OCI-LY7 (cell line): ENCODE data around the gene TBC1D9B. TPM values are rescaled to one million over a fixed set of nuclear protein-coding genes. Genes with fewer than 3 reads are reported as not detected.

ENCODE experiments used
- Bru-seq: library from RNA; stranded (reverse); fragments of 400-500 nt; gene quantifications from one replicate; lab custom pipeline; 2021; lab: Mats Ljungman, UMichigan
- BruChase-seq, 2 experiments: library from RNA; stranded (reverse); fragments of 400-500 nt; gene quantifications; one replicate each; lab custom pipeline; 2021; lab: Mats Ljungman, UMichigan
- BruUV-seq: library from RNA; stranded (reverse); fragments of 400-500 nt; replicated peaks from 2 replicates; lab custom pipeline; 2021; lab: Mats Ljungman, UMichigan
- CTCF ChIA-PET: fragments of 300-600 bp; sonication (Branson Sonifier 250); formaldehyde crosslinking; loops from one replicate; lab custom pipeline; 2022; ENCODE audit warnings: antibody characterized with exemption; ENCODE audit not compliant: unreplicated experiment; lab: Charles Lee
- POLR2A ChIA-PET: fragments of 300-600 bp; sonication (Branson Sonifier 250); formaldehyde crosslinking; loops from one replicate; lab custom pipeline; 2022; ENCODE audit warnings: antibody characterized with exemption; lab: Charles Lee
- DNase-seq: peaks from one replicate; pipeline ENCODE4 v3.0.0-alpha.2; 2015; ENCODE audit warnings: low spot score
- H2AFZ ChIP-seq: fragments of 200-600 bp; sonication (generic), shearing (Covaris generic); 2 replicates; pipeline ENCODE4 v1.6.1; 2014; ENCODE audit warnings: mild to moderate bottlenecking, antibody characterized with exemption, low read length, moderate library complexity
- H3K27ac ChIP-seq: fragments of 200-600 bp; sonication (generic); 2 replicates; pipeline ENCODE4 v1.5.1; 2014; ENCODE audit warnings: mixed run types, low read depth, mild to moderate bottlenecking, moderate library complexity, low read length, inconsistent platforms; ENCODE audit not compliant: poor library complexity, severe bottlenecking
- H3K36me3 ChIP-seq: fragments of 200-600 bp; sonication (generic); 2 replicates; pipeline ENCODE4 v1.6.1; 2014; ENCODE audit warnings: mild to moderate bottlenecking, antibody characterized with exemption, low read length, moderate library complexity, mixed read lengths; ENCODE audit not compliant: insufficient read depth
- H3K4me1 ChIP-seq: fragments of 200-600 bp; sonication (generic); 2 replicates; pipeline ENCODE4 v1.5.1; 2014; ENCODE audit warnings: mild to moderate bottlenecking, low read length; ENCODE audit not compliant: insufficient read depth, poor library complexity, severe bottlenecking
- H3K4me2 ChIP-seq: fragments of 200-600 bp; sonication (generic); 2 replicates; pipeline ENCODE4 v1.6.1; 2014; ENCODE audit warnings: mild to moderate bottlenecking, low read length
- H3K4me3 ChIP-seq: fragments of 200-600 bp; sonication (generic); 2 replicates; pipeline ENCODE4 v1.5.1; 2014; ENCODE audit warnings: mild to moderate bottlenecking, low read depth, low read length; ENCODE audit not compliant: poor library complexity, severe bottlenecking
- H3K79me2 ChIP-seq: fragments of 200-600 bp; sonication (generic); 2 replicates; pipeline ENCODE4 v1.6.1; 2016; ENCODE audit warnings: low read depth, mild to moderate bottlenecking, low read length, moderate library complexity, mixed read lengths; ENCODE audit not compliant: insufficient read depth
- H3K9me2 ChIP-seq: fragments of 200-600 bp; sonication (generic); 2 replicates; pipeline ENCODE4 v1.6.1; 2016; ENCODE audit warnings: mild to moderate bottlenecking, low read length, mixed read lengths; ENCODE audit not compliant: insufficient read depth
- H3K9me3 ChIP-seq: fragments of 200-600 bp; sonication (generic); 2 replicates; pipeline ENCODE4 v1.6.1; 2014; ENCODE audit warnings: mild to moderate bottlenecking, mixed run types, low read length, mixed read lengths
- H4K20me1 ChIP-seq: fragments of 200-600 bp; sonication (generic); 2 replicates; pipeline ENCODE4 v1.6.1; 2014; ENCODE audit warnings: mild to moderate bottlenecking, antibody characterized with exemption, low read length, moderate library complexity, mixed read lengths; ENCODE audit not compliant: insufficient read depth
- CTCF ChIP-seq: fragments of 200-600 bp; sonication (generic); conservative IDR thresholded peaks from 2 replicates; pipeline ENCODE4 v1.5.1; 2014; ENCODE audit warnings: mild to moderate bottlenecking, antibody characterized with exemption, low read length, moderate library complexity, mixed read lengths
- EZH2phosphoT487 ChIP-seq: fragments of 200-600 bp; sonication (generic); IDR thresholded peaks from 2 replicates; pipeline ENCODE4 v1.6.1; 2018; ENCODE audit warnings: low read depth, borderline replicate concordance, mild to moderate bottlenecking, mixed run types, antibody characterized with exemption, low read length, moderate library complexity, mixed read lengths
- intact Hi-C: fragments of 100-400 bp; cut with micrococcal nuclease; formaldehyde crosslinking; loops from one replicate; pipeline ENCODE4 v1.10.0; 2022; ENCODE audit not compliant: unreplicated experiment
- long read RNA-seq: library from polyadenylated mRNA; stranded (forward); transcript quantifications from one replicate; pipeline ENCODE4 v2.0.0, GENCODE V29; 2022
- total RNA-seq, 2 experiments: library from RNA; depleted of rRNA in 1 of 2; stranded (reverse); fragments of >200 nt in 1 of 2; shearing (Covaris generic) in 1 of 2; gene quantifications; 2 replicates each; pipeline ENCODE4 v1.2.3, GENCODE V29; 2014 to 2022

TBC1D9B gene
- total RNA-seq (2014; rRNA removed; shearing (Covaris generic)): 49.4 and 52.2 TPM in 2 replicates
- total RNA-seq (2022): 93.6 and 106 TPM in 2 replicates
- Bru-seq, nascent RNA: percentile 62 among the genes with signal in this experiment
- BruChase-seq, experiment 1, labeled RNA remaining after a 6-hour chase: percentile 75 among the genes with signal in this experiment
- BruChase-seq, experiment 2, labeled RNA remaining after a 2-hour chase: percentile 70 among the genes with signal in this experiment
- long read RNA-seq, full-length matches to known transcripts: 47 of 120 reads
- long read RNA-seq, partial matches to known transcripts: 29 of 120 reads
- long read RNA-seq, other reads (novel, unspliced or antisense): 44 of 120 reads

DNA sequence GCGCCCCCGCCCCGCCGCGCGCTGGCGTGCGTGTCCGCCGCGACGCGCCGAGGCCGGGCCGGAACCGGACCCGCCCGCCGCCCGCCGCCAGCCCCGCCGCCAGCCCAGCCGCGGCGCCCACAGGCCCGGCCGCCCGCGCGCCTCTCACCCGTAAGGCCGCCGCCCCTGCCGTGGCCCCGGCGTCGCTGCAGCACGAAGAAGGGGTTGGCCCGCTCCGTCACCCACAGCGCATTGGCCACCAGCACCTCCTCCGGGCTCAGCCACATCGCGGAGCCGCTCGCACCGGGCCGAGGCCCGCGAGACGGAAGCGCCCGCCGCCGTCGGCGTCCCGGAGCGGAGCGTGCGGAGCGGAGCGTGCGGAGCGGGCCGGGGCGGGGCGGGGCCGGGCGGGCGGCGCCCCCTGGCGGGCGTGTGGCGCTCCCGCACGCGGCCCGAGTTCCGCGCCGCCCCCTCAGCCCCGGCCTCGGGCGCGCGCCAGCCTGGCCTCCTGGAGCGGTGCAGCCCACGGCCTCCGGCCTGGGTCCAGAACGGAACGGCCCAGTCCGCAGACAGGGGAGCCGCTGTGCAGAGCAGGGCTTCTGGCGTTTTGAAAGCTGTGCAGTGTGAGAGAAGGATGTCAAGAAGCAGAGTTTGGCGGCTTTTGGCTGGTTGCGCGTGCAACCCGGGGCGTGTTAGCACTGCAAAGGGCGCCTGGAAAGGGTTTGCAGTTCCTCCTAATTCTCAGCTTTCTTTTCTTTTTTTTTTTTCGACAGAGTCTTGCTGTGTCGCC lies at the start of gene TBC1D9B:
Gene TBC1D9B (minus strand): TSS at position 342 of the 769 bp plus-strand sequence. CDS start 76 bp downstream, at position 266.
- peaks cover 21% of the 10 kb centered on the region for H3K79me2 ChIP-seq
- DNase-seq: peak; percentile 85

DNA sequence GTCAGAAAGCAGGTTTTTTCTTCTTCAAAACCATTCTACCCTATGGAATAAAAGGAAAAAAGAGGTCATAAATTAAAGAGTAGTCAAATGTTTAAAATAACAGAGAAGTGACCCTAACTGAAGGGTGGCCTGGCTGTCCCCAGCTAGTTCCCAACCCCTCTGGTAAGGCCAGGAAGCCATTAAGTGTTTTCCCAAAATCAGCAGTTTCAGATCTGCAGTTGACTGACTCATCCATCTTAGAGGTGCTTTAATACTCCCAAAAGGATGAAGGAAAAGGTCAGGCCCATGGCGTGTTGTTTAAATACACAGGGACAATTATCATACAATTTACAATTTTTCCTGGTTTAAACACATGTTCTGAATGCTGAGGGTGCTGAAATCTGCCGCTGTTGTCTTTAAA lies 47.9 kb upstream of the TBC1D9B start:
- intact Hi-C loops: no loop called here
- Histone ChIP-seq H3K9me3 (no peaks in the 10 kb centered on the region), H3K4me2 (no peak overlapping the region), H3K4me1 (no peaks in the 10 kb centered on the region), H4K20me1 (no peaks in the 10 kb centered on the region), H3K27ac (no peak overlapping the region), H3K9me2 (no peaks in the 10 kb centered on the region), H2AFZ (no peak overlapping the region), H3K36me3 (no peaks in the 10 kb centered on the region), H3K79me2 (no peaks in the 10 kb centered on the region), H3K4me3 (no peak overlapping the region)
- POLR2A ChIA-PET: no interaction called here
- CTCF ChIA-PET: no interaction called here
- no peak for DNase-seq
- no peak for TF ChIP-seq EZH2phosphoT487
- TF ChIP-seq CTCF: no peak
- no TSS peak for BruUV-seq

More for the DNA sequence above, at the start of gene TBC1D9B:
- H3K9me3 ChIP-seq: no peaks in the 10 kb centered on the region
- TF ChIP-seq CTCF (peak; percentile 31; the same call in 1 of the 2 replicates), EZH2phosphoT487 (no peak)
- peaks cover 24% of the 10 kb centered on the region for H3K36me3 ChIP-seq
- H3K4me2 ChIP-seq: peak within 1 kb of the TSS; percentile 95
- peak within 1 kb of the TSS; percentile 26 for H3K27ac ChIP-seq
- intact Hi-C loops: loop anchor here (5.0 kb wide), 4 partner anchors 50 to 385 kb away; partner anchors contain the start of genes MAPK9, MGAT4B and MRNIP
- H3K4me1 ChIP-seq: peaks cover 19% of the 10 kb centered on the region
- H4K20me1 ChIP-seq: no peaks in the 10 kb centered on the region
- ChIA-PET CTCF (interaction anchor here (0.6 kb wide), 1 partner anchor 105 kb away, joined by 4 read pairs; no protein-coding TSS in a partner anchor), POLR2A (interaction anchor here (0.6 to 0.9 kb wide), 5 partner anchors 11 to 542 kb away, joined by 3 to 6 read pairs (median 3); no protein-coding TSS in a partner anchor)
- H3K9me2 ChIP-seq: no peaks in the 10 kb centered on the region
- no TSS peak for BruUV-seq
- H2AFZ ChIP-seq: peak within 1 kb of the TSS; percentile 91
- peak within 1 kb of the TSS; percentile 86 for H3K4me3 ChIP-seq
